HepG2 (cell line): ENCODE measurements around the gene NRN1. TPM values are rescaled to one million over a fixed set of nuclear protein-coding genes. Genes with fewer than 3 reads are reported as not detected.

Source experiments
- CENPT ChIP-seq: sonication (generic); formaldehyde crosslinking; IDR thresholded peaks from 2 replicates; pipeline ENCODE4 v1.8.0; 2022; ENCODE audit warnings: low read depth, mild to moderate bottlenecking, moderate library complexity, missing genetic modification reagents
- FLYWCH1 ChIP-seq: sonication (generic); formaldehyde crosslinking; IDR thresholded peaks from 2 replicates; pipeline ENCODE4 v1.8.1; 2023; ENCODE audit warnings: mild to moderate bottlenecking, missing genetic modification reagents
- PAF1 ChIP-seq: IDR thresholded peaks from 2 replicates; pipeline ENCODE4 v1.6.1; 2016; ENCODE audit warnings: missing genetic modification reagents, missing compliant biosample characterization
- PBX3 ChIP-seq: sonication (generic); formaldehyde crosslinking; IDR thresholded peaks from 2 replicates; pipeline ENCODE4 v1.8.1; 2023; ENCODE audit warnings: missing genetic modification reagents, inconsistent platforms, borderline replicate concordance
- ZBTB40 ChIP-seq, 2 experiments: fragments of 450-650 bp in 1 of 2; sonication (generic) in 1 of 2; formaldehyde crosslinking in 1 of 2; IDR thresholded peaks; 2 replicates each; pipeline versions ENCODE4 v1.6.1 to v1.8.0; 2016 to 2022; ENCODE audit warnings: antibody characterized with exemption in 1 of 2, mild to moderate bottlenecking in 1 of 2, missing genetic modification reagents in 1 of 2
- ZGPAT ChIP-seq: IDR thresholded peaks from 2 replicates; pipeline ENCODE4 v1.6.1; 2016; ENCODE audit warnings: mild to moderate bottlenecking
- ZNF337 ChIP-seq: sonication (generic); formaldehyde crosslinking; IDR thresholded peaks from 2 replicates; pipeline ENCODE4 v1.5.1; 2020; ENCODE audit warnings: missing genetic modification reagents, low read depth, mild to moderate bottlenecking, borderline replicate concordance
- polyA plus RNA-seq, 8 experiments: library from polyadenylated mRNA; depleted of rRNA in 3 of 8; stranded (reverse) in 7 of 8; unstranded in 1 of 8; fragments of >200 nt; fragmentation: Illumina TruSeq in 4 of 8; extraction: Trizol in 4 of 8; gene quantifications; 2 replicates each; pipeline versions ENCODE4 v1.2.1 to v1.2.3, GENCODE V29; 2011 to 2016; ENCODE audit warnings: low read depth in 4 of 8, missing spikeins in 1 of 8, mixed read lengths in 1 of 8; ENCODE audit not compliant: insufficient read depth in 1 of 8
- total RNA-seq, 5 experiments: library from RNA; depleted of rRNA; stranded (reverse); fragments of >200 nt; fragmentation: Illumina TruSeq; extraction: Trizol; gene quantifications; 2 replicates each; pipeline ENCODE4 v1.2.3, GENCODE V29; 2016; ENCODE audit warnings: low read depth in 1 of 5

The NRN1 gene
- total and polyA plus RNA-seq, 2 of the 13 experiments (the other 11 are each of a cell fraction or from before 2014, with no cell fraction given), result 0.11 TPM; not detected in 1

GRCh38 chr6:6006006-6006427 is 708 bp downstream of the NRN1 start (continued):
- TF ChIP-seq ZBTB40 (IDR thresholded peaks at IDR 0.05), result no peak
- TF ChIP-seq ZBTB40 (CRISPR knock-in tag; IDR thresholded peaks at IDR 0.05), result no peak
- TF ChIP-seq CENPT, result no peak
- TF ChIP-seq FLYWCH1 (CRISPR knock-in tag), result no peak
- no peak for TF ChIP-seq PAF1 (CRISPR knock-in tag)
- TF ChIP-seq ZGPAT (CRISPR knock-in tag), result no peak
- TF ChIP-seq ZNF337 (CRISPR knock-in tag), result no peak
- no peak for TF ChIP-seq PBX3 (CRISPR knock-in tag)
- TF ChIP-seq, all 625 proteins: peak for 0
